ENCODE results near the gene OR6Q1.

OR6Q1 gene

DNA sequence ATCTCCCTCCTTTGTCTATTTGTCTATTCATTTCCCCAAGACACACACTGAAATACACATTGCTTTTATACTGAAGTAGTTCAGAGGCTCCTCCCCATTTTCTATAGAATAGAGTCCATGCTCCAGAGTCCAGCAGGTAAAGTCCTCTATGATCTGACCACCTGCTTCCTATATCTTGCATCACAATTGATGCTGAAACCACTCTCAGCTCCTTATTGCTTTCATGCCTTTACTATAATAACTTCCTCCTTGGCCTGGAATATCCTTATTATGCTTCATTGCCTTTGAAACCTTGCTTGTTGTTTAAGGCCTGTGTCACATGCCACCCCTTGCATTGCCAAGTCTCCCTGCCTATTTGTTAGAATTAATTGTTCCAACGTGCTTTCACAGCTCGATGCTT, 12.6 kb downstream of the OR6Q1 start:
- Histone ChIP-seq H3K36me3 (replicated peaks; ENCODE audit: low read depth, low read length) (no peaks in the 10 kb centered on the region), H3K27me3 (ENCODE audit: low read depth, low read length) (peaks cover 11% of the 10 kb centered on the region), H3K4me1 (ENCODE audit: low read length) (peaks cover 10% of the 10 kb centered on the region), H3K4me3 (ENCODE audit: low read length) (no peak overlapping the region), H3K27ac (ENCODE audit: low read length) (no peak overlapping the region), H2AFZ (ENCODE audit: low read depth, low read length) (no peak overlapping the region), H3K9ac (ENCODE audit: low read length) (no peak overlapping the region), H3K9me3 (ENCODE audit: insufficient read depth, low read length) (no peaks in the 10 kb centered on the region), H3K4me2 (ENCODE audit: low read length) (no peak overlapping the region), H4K20me1 (ENCODE audit: insufficient read depth, low read length) (no peaks in the 10 kb centered on the region), H3K79me2 (ENCODE audit: low read length) (no peaks in the 10 kb centered on the region)
- TF ChIP-seq, protein P1, sequence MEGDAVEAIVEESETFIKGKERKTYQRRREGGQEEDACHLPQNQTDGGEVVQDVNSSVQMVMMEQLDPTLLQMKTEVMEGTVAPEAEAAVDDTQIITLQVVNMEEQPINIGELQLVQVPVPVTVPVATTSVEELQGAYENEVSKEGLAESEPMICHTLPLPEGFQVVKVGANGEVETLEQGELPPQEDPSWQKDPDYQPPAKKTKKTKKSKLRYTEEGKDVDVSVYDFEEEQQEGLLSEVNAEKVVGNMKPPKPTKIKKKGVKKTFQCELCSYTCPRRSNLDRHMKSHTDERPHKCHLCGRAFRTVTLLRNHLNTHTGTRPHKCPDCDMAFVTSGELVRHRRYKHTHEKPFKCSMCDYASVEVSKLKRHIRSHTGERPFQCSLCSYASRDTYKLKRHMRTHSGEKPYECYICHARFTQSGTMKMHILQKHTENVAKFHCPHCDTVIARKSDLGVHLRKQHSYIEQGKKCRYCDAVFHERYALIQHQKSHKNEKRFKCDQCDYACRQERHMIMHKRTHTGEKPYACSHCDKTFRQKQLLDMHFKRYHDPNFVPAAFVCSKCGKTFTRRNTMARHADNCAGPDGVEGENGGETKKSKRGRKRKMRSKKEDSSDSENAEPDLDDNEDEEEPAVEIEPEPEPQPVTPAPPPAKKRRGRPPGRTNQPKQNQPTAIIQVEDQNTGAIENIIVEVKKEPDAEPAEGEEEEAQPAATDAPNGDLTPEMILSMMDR (IDR thresholded peaks at IDR 0.05; ENCODE audit: low read depth, low read length): no peak
- no peak for TF ChIP-seq EZH2phosphoT487 (IDR thresholded peaks at IDR 0.05; ENCODE audit: low read depth)

DNA sequence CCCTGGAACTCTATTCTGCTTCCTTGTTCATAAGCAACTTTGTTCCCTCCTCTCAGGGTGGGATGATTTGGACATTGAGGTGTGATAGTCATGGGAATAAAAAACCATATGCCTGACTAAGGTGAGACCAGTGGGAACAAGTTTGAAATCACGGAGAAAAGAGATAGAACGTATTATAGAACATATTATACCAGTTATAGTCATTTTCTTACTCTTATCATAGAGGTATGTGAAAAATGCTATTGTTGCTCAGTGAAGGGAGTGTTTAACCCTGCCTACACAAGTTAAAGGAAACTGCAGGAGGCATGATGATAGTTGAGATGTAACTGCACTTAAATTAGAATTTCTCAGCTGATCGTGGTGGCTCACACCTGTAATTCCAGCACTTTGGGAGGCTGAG, 15.5 kb downstream of the OR6Q1 start:
- Histone ChIP-seq H2AFZ (ENCODE audit: low read depth, low read length) (no peak overlapping the region), H3K36me3 (replicated peaks; ENCODE audit: low read depth, low read length) (no peaks in the 10 kb centered on the region), H3K27me3 (ENCODE audit: low read depth, low read length) (peaks cover 11% of the 10 kb centered on the region), H3K4me2 (ENCODE audit: low read length) (no peak overlapping the region), H3K27ac (ENCODE audit: low read length) (no peak overlapping the region), H3K9me3 (ENCODE audit: insufficient read depth, low read length) (no peaks in the 10 kb centered on the region), H3K4me1 (ENCODE audit: low read length) (peaks cover 10% of the 10 kb centered on the region), H3K9ac (ENCODE audit: low read length) (no peak overlapping the region), H3K79me2 (ENCODE audit: low read length) (no peaks in the 10 kb centered on the region), H4K20me1 (ENCODE audit: insufficient read depth, low read length) (no peaks in the 10 kb centered on the region), H3K4me3 (ENCODE audit: low read length) (no peak overlapping the region)
- TF ChIP-seq, protein P1 (IDR thresholded peaks at IDR 0.05; ENCODE audit: low read depth, low read length): no peak
- TF ChIP-seq EZH2phosphoT487 (IDR thresholded peaks at IDR 0.05; ENCODE audit: low read depth): no peak

DNA sequence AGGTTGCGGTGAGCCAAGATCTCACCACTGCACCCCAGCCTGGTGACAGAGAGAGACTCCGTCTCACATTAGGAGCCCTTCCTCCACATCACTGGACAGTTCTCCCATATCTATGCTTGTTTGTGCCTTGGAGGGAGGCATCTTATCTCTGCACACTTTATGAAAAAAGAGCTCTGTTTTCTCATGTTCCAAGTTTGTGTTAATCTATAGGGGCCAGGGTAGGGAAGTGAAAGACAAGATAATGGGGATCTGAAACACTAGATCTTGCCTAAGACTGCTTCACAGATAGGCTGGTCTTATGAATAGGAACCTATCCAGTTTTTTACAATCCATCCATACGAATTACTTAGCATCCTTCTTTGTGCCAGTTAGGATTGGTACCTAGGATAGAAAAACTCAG, 17.1 kb downstream of the OR6Q1 start:
- Histone ChIP-seq H3K27me3 (ENCODE audit: low read depth, low read length) (peaks cover 11% of the 10 kb centered on the region), H3K27ac (ENCODE audit: low read length) (no peak overlapping the region), H3K4me3 (ENCODE audit: low read length) (no peak overlapping the region), H3K9me3 (ENCODE audit: insufficient read depth, low read length) (no peaks in the 10 kb centered on the region), H4K20me1 (ENCODE audit: insufficient read depth, low read length) (no peaks in the 10 kb centered on the region), H3K9ac (ENCODE audit: low read length) (no peak overlapping the region), H2AFZ (ENCODE audit: low read depth, low read length) (no peak overlapping the region), H3K36me3 (replicated peaks; ENCODE audit: low read depth, low read length) (no peaks in the 10 kb centered on the region), H3K4me2 (ENCODE audit: low read length) (no peak overlapping the region), H3K4me1 (ENCODE audit: low read length) (peaks cover 10% of the 10 kb centered on the region), H3K79me2 (ENCODE audit: low read length) (no peaks in the 10 kb centered on the region)
- TF ChIP-seq, protein P1 (IDR thresholded peaks at IDR 0.05; ENCODE audit: low read depth, low read length): no peak
- no peak for TF ChIP-seq EZH2phosphoT487 (IDR thresholded peaks at IDR 0.05; ENCODE audit: low read depth)

DNA sequence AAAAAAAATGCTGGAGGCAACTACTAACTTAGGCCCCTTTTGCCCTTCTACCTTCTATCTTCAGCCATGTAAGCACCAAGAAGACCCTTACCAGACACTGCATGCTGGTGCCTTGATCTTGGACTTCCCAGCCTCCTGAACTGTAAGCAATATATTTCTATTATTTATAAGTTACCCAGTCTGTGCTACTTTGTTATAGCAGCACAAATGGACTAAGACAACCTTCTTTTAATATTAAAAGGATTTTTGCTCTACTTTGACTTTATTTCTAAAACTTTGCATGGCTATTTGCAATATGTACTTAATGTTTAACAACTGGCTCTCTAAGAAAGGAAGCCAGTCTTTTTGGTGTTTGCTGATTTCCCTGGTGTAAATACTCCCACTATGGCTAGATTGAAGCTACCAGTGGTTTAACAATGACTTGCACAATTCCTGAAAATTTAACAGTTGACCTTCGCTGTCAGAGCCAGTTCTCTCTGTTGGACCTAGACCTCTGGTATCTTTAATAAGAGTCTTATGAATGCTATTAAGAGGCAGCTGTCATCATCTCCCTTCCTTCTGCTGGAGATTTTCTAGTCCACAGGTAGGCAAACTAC, 25.2 kb downstream of the OR6Q1 start:
- Histone ChIP-seq H3K9ac (ENCODE audit: low read length) (no peak overlapping the region), H3K27ac (ENCODE audit: low read length) (no peak overlapping the region), H3K79me2 (ENCODE audit: low read length) (no peaks in the 10 kb centered on the region), H2AFZ (ENCODE audit: low read depth, low read length) (no peak overlapping the region), H3K9me3 (ENCODE audit: insufficient read depth, low read length) (no peaks in the 10 kb centered on the region), H3K4me2 (ENCODE audit: low read length) (no peak overlapping the region), H3K36me3 (replicated peaks; ENCODE audit: low read depth, low read length) (no peaks in the 10 kb centered on the region), H3K4me3 (ENCODE audit: low read length) (no peak overlapping the region), H4K20me1 (ENCODE audit: insufficient read depth, low read length) (no peaks in the 10 kb centered on the region), H3K27me3 (ENCODE audit: low read depth, low read length) (0 out of 2 replicates have a peak, but pooled peaks cover 4% of the 10 kb centered on the region), H3K4me1 (ENCODE audit: low read length) (no peaks in the 10 kb centered on the region)
- TF ChIP-seq, protein P1 (IDR thresholded peaks at IDR 0.05; ENCODE audit: low read depth, low read length): no peak
- TF ChIP-seq EZH2phosphoT487 (IDR thresholded peaks at IDR 0.05; ENCODE audit: low read depth): no peak

All from OCI-LY3 (cell line).